ENCODE measurements around the gene INTS6L.
A peak's percentile ranks its signal among the peaks of the same experiment; 100 is the strongest.

DNA sequence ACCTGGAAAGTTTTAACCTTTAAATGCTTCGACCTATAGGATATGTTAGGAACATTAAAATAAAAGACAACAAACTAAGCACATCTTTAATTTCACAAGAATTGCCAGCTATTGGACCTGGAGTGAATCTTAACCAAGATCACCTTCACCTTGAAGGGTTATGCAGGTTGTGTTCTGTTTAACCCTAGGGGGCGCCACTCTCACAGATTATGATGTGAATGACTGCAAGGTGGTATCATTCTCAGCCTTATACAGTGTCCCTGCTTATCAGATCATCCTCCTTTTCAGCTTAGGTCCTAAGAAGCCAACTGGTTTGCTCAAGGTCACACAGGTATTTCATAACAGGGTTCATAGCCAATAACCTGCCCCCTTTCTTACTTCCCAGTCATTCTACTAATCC is 23.5 kb downstream of the INTS6L start:
- TF ChIP-seq POLR2A (IDR thresholded peaks at IDR 0.05; ENCODE audit: control extremely low read depth in 1 of 2, low read depth in 2 of 2, low read length in 2 of 2) (no peak), HDAC6 (IDR thresholded peaks at IDR 0.05; ENCODE audit: low read depth, low read length) (no peak), PHF8 (conservative IDR thresholded peaks at IDR 0.05; ENCODE audit: low read depth, low read length) (no peak), EGR1 (IDR thresholded peaks at IDR 0.05; ENCODE audit: borderline replicate concordance, low read depth, low read length) (no peak), SIN3A (conservative IDR thresholded peaks at IDR 0.05 in 1 of 2, IDR thresholded peaks at IDR 0.05 in 1 of 2; ENCODE audit: low read depth in 1 of 2, low read length in 2 of 2) (no peak), CEBPB (IDR thresholded peaks at IDR 0.05; ENCODE audit: low read depth, low read length) (no peak), BCL11A (IDR thresholded peaks at IDR 0.05; ENCODE audit: low read depth in 2 of 2, low read length in 2 of 2) (no peak), CHD2 (IDR thresholded peaks at IDR 0.05; ENCODE audit: low read length) (no peak), POLR2AphosphoS5 (IDR thresholded peaks at IDR 0.05; ENCODE audit: low read depth, low read length) (no peak)
- TF ChIP-seq, protein P1, sequence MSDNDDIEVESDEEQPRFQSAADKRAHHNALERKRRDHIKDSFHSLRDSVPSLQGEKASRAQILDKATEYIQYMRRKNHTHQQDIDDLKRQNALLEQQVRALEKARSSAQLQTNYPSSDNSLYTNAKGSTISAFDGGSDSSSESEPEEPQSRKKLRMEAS (IDR thresholded peaks at IDR 0.05) = no peak
- TF ChIP-seq, protein P2, sequence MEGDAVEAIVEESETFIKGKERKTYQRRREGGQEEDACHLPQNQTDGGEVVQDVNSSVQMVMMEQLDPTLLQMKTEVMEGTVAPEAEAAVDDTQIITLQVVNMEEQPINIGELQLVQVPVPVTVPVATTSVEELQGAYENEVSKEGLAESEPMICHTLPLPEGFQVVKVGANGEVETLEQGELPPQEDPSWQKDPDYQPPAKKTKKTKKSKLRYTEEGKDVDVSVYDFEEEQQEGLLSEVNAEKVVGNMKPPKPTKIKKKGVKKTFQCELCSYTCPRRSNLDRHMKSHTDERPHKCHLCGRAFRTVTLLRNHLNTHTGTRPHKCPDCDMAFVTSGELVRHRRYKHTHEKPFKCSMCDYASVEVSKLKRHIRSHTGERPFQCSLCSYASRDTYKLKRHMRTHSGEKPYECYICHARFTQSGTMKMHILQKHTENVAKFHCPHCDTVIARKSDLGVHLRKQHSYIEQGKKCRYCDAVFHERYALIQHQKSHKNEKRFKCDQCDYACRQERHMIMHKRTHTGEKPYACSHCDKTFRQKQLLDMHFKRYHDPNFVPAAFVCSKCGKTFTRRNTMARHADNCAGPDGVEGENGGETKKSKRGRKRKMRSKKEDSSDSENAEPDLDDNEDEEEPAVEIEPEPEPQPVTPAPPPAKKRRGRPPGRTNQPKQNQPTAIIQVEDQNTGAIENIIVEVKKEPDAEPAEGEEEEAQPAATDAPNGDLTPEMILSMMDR (IDR thresholded peaks at IDR 0.05; ENCODE audit: control extremely low read depth in 1 of 3, insufficient read depth in 1 of 3, low read depth in 1 of 3, low read length in 3 of 3) = peak in 2 of 3 experiments; percentile 43 to 64; a peak in 3 of 4 replicates
